Measurements from ENCODE around the gene ARHGAP9.

DNA sequence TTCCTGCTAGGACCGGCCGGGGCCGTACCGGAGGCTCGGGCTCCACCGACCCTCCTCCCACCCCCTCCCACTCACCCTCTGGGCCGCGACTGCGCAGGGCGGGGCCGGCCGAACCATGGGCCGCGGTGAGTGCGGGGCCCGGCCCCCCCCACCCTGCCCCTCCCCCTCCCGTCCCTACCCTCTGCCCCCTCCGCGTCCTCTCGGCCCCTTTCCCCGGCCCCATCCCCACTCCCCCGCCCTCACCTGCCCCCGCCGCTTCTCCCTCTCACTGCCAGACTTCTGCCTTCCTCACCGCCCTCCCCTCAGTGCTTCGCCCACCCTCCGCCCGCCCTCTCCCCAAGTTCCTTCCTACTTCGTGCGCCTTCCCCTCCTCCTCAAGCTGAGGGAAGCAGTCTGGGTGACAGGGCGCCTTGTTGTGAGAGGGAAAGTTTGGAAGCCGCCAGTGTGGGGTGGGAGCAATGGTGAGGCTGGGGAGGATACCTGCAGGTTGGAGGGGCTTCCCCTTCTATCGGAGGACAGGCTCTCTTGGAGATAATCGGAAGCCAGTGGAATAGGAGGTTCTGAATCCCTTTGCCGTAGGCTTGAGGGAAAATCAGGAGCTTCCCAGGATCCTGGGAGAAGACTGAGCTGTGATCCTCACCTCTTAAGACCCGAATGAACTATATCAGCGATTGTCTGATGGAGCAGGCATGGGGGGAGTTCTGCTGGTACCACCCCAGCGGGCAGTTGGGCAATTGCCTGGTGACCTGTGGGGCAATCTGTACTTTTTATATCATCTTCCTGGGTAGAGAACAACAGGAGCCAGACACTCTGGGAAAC, 43.4 kb upstream of the ARHGAP9 start:
- no peak for TF ChIP-seq YY1 (tag by site-specific recombination; IDR thresholded peaks at IDR 0.05)
- TF ChIP-seq ZNF274 (IDR thresholded peaks at IDR 0.05; ENCODE audit: low read length), result no peak
- TF ChIP-seq ZNF274 (tag by site-specific recombination; IDR thresholded peaks at IDR 0.05; ENCODE audit: borderline replicate concordance), result no peak
- TF ChIP-seq, protein P1, sequence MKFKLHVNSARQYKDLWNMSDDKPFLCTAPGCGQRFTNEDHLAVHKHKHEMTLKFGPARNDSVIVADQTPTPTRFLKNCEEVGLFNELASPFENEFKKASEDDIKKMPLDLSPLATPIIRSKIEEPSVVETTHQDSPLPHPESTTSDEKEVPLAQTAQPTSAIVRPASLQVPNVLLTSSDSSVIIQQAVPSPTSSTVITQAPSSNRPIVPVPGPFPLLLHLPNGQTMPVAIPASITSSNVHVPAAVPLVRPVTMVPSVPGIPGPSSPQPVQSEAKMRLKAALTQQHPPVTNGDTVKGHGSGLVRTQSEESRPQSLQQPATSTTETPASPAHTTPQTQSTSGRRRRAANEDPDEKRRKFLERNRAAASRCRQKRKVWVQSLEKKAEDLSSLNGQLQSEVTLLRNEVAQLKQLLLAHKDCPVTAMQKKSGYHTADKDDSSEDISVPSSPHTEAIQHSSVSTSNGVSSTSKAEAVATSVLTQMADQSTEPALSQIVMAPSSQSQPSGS (tag by site-specific recombination; IDR thresholded peaks at IDR 0.05; ENCODE audit: low read depth), result no peak
- TF ChIP-seq IKZF3 (tag by site-specific recombination; IDR thresholded peaks at IDR 0.05), result peak; percentile 87
- TF ChIP-seq, protein P2, sequence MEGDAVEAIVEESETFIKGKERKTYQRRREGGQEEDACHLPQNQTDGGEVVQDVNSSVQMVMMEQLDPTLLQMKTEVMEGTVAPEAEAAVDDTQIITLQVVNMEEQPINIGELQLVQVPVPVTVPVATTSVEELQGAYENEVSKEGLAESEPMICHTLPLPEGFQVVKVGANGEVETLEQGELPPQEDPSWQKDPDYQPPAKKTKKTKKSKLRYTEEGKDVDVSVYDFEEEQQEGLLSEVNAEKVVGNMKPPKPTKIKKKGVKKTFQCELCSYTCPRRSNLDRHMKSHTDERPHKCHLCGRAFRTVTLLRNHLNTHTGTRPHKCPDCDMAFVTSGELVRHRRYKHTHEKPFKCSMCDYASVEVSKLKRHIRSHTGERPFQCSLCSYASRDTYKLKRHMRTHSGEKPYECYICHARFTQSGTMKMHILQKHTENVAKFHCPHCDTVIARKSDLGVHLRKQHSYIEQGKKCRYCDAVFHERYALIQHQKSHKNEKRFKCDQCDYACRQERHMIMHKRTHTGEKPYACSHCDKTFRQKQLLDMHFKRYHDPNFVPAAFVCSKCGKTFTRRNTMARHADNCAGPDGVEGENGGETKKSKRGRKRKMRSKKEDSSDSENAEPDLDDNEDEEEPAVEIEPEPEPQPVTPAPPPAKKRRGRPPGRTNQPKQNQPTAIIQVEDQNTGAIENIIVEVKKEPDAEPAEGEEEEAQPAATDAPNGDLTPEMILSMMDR (tag by site-specific recombination; IDR thresholded peaks at IDR 0.05), result no peak
- no peak for TF ChIP-seq PRDM1 (tag by site-specific recombination; IDR thresholded peaks at IDR 0.05)
- TF ChIP-seq ZNF311 (tag by site-specific recombination; IDR thresholded peaks at IDR 0.05; ENCODE audit: borderline replicate concordance), result no peak
- no peak for TF ChIP-seq ZNF211 (tag by site-specific recombination; IDR thresholded peaks at IDR 0.05; ENCODE audit: low read depth)
- TF ChIP-seq, protein P3, sequence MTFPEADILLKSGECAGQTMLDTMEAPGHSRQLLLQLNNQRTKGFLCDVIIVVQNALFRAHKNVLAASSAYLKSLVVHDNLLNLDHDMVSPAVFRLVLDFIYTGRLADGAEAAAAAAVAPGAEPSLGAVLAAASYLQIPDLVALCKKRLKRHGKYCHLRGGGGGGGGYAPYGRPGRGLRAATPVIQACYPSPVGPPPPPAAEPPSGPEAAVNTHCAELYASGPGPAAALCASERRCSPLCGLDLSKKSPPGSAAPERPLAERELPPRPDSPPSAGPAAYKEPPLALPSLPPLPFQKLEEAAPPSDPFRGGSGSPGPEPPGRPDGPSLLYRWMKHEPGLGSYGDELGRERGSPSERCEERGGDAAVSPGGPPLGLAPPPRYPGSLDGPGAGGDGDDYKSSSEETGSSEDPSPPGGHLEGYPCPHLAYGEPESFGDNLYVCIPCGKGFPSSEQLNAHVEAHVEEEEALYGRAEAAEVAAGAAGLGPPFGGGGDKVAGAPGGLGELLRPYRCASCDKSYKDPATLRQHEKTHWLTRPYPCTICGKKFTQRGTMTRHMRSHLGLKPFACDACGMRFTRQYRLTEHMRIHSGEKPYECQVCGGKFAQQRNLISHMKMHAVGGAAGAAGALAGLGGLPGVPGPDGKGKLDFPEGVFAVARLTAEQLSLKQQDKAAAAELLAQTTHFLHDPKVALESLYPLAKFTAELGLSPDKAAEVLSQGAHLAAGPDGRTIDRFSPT (tag by site-specific recombination; IDR thresholded peaks at IDR 0.05), result 0 out of 2 replicates have a peak, but pooled peaks have one; percentile 21
- no peak for TF ChIP-seq ZEB2 (tag by site-specific recombination; IDR thresholded peaks at IDR 0.05)

All from HEK293 (cell line).